GM20431 (cell line): ENCODE measurements around the gene C18orf32.
"Not testable (repeated sequence)": the region's sequence is repeated elsewhere in the genome, so short reads cannot be mapped to it uniquely, and the experiment has no call there.

Experiments used
- in situ Hi-C: fragments of 300-500 bp; cut with MseI, MboI; formaldehyde crosslinking; loops from one replicate; pipeline ENCODE4 v1.15.0; 2020; ENCODE audit warnings: low sequenced_read_pairs; ENCODE audit not compliant: unreplicated experiment

Gene C18orf32

DNA sequence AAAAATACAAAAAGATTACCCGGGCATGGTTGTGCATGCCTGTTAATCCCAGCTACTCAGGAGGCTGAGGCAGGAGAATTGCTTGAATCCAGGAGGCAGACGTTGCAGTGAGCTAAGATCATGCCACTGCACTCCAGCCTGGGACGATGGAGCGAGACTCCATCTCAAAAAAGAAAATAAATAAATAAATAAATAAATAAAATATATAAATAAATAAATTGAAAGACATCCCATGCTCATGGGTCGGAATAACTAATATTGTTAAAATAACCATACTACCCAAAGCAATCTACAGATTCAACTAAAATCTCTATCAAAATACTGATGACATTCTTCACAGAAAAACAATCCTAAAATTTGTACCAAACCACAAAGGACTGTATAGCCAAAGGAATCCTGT lies 19.4 kb upstream of the C18orf32 start:
- in situ Hi-C loops = not testable (repeated sequence)

DNA sequence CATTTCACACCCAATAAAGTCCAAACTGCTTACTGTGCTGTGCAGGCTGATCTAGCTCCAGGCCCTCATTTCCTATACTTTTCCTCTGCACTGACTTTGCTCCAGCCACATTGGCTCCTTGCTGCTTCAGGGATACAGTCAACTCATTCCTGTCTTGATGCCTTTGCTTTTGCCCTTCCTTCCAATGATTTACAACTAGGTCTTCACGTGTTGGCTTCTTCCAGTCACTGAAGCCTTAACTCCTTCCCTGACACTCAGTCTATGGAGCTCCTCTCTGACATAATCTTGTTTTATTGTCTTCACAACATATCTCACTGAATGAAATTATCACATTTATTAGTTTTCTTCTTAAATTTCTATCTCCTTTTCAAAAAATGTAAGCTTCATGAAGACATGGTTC lies 16.9 kb upstream of the C18orf32 start:
- in situ Hi-C loops = no loop called here

DNA sequence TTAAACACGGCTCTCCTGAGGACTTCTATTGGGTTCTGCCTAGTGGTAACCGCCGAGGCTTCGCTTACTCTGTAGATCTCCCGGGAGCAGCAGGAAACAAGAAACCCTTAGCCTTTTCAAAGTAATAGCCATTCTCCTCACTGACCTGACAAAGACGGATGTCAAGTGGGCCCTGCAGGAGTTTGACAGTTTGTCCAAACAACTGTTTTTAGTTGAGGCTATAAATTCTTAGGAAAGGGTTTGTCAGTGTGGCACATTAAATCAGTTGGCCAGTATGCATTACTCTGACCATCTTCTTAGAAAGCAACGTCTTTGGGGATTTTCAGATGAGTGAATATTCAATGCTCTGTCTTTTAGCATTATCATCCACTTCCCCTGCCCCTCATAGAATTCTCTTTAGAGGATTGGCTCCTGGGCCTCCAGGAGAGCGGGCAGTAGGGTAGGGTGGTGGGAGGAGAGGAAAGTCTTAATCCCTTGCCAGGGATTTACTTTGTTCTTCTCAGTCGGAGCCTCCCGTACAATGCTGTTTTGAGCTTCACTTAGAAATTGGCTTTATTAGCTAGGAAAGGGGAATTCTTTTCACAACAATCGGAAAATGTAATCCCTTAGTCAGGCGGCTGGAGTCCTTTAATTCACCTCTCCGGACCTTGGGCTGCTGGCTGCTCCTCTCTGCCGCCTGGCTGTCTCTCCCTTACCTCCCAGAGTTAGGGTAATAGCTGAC lies 13.3 kb upstream of the C18orf32 start:
- in situ Hi-C loops = no loop called here

DNA sequence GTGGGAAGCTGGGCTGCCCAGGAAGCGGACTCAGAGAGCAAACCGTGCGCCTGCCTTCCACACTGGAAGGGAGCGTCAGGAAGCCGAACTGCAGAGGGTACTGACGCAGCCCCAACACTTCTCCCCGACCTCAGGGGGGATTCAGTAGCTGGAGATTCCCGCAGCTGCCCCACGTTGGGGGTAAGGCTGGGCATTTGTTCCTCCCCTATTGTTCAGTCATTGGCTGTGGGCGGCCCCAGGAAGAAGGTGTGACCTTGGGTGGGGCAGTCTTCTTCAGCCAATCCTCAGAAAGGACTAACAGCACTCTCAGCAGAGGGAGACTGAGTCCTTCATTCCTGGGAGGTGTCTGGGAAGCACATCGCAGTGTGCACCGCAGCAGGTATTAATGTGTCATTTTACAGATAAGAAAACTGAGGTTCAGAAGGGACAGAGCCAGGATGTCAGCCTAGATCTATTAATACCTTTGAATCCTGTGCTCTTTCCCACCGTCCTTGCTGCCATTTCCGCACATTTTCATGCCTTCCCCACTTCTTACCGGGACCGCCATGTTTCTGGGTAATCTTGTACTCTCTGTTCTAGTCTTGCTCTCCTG lies 12.1 kb upstream of the C18orf32 start:
- in situ Hi-C loops = no loop called here

DNA sequence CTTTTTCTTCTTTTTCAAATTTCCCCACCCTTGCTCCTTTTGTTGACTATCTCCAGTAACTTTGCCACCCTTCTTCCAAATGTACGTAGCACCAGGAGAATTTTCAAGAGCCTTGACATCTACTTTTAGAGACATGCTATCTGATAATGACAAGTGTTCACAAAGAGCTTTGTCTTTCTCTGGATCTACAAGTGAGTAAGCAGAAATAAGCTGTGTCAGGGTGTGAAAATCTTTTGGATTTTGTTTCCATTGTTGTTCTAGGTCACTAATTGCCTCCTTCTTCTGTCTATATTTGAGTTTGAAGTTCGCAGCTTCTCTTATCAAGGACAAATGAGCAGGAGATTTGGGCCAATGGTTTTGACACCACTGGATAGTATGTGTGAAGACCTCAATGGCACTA lies 8.4 kb upstream of the C18orf32 start:
- in situ Hi-C loops = no loop called here

DNA sequence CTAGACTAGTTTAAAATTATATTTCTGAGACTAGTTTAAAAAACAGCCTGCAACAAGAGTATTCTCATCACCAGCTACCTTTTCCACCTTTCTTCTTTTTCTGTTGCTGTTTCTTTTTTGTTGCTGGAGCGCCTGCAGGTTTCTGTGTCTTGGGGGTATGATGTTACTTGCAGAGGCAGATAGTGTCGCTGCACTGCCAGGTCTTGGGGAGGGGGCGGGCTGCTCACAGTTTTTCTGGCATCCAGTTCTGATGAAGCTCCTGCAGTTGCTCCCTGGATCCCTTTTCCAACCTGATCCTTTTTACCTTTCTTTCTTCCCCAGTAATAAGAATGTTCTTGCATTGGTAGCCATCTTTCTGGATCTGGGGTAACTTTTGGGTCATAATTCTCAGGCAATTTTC lies 8.0 kb upstream of the C18orf32 start:
- in situ Hi-C loops = no loop called here

DNA sequence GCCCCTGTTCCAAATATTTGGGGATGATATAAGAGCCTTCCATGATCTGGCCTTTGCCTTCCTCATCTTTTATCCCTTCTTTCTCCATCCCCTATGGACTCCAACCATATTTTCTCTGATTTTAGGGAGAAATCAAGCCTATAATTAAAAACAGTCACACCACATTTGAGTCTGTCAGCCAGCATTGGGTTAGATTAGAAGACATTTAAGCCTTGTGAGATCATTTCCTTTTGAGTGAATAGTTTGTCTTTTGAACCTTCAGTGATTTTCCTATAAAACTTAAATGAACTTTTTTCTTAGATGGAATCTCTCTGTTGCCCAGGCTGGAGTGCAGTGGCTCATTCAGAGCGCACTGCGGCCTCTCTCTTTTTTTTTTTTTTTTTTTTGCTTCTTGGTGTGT lies 7.6 kb upstream of the C18orf32 start:
- in situ Hi-C loops = no loop called here

DNA sequence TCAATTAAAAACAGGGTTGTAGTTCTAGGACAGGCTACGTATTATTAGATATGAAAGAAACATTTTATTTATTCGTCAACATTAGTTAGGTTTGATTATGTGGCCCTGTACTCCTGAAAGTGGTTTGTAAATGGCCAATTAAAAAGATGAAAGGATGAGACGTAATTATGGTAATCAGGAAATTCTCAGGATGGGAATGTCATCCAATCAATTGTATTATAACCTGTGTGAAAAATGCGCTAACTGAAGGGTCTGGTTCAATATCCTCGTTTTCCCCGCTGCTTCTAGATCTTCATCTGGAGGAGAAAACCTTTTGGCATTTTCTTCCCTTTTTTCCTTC lies 5.6 kb upstream of the C18orf32 start:
- in situ Hi-C loops = no loop called here

DNA sequence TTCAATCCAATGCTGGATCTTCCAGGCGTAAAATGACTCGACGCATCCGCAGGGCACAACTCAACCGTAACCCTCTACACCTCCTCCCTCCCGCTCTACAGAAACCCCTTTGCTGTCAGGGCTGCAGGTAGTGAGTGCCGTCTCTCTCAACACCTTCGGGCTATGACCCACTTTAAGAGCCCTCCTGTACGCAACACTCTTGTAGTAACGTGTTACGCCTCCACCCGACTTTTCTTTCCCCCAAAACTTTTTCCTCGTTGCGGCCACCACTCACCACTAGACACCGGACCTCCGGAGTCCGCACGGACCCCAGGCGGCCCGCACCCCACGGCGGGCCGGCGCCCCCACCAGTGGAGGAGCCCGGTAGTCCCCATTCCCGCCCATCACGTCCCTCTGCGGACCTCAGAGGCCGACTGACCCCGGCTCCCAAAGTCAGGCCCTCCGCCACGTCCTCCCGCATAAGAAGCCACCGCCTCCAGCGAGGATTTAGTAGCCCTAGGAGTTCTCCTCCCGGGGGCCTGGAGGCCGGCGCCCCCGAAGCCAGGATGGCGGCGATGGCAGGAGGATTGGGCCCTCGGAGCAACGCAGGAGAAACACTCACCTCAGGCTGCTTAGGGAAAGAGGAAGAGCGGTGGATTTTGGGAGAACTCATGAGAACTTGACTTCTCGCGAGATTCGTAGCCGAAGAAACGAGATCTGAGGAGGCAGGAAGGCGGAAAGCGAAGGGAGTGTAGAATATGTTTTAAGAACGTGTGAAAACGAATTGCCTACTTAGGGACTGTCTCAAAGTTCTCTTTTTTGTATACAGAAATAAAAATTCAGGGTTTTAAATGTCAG lies 5.0 kb upstream of the C18orf32 start, which contains the start of gene RPL17:
TSS of gene RPL17 (minus strand) at position 609 of the 837 bp plus-strand sequence.
- in situ Hi-C loops = no loop called here

DNA sequence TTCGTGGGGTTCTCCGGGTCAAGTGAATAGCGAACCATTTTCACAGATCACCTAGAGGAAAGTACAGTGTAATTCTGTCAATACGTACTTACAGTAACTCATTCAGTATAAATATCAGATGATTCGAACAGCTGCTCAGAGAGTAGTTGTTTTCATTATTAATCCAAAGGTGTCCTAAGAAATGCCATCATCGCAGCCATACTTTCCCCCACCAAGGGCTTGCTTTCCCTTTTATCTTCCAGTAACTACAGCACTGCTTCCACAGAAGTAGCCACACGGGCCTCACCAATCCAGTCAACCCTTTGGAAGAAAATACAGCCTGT lies 4.5 kb upstream of the C18orf32 start:
- in situ Hi-C loops = no loop called here

DNA sequence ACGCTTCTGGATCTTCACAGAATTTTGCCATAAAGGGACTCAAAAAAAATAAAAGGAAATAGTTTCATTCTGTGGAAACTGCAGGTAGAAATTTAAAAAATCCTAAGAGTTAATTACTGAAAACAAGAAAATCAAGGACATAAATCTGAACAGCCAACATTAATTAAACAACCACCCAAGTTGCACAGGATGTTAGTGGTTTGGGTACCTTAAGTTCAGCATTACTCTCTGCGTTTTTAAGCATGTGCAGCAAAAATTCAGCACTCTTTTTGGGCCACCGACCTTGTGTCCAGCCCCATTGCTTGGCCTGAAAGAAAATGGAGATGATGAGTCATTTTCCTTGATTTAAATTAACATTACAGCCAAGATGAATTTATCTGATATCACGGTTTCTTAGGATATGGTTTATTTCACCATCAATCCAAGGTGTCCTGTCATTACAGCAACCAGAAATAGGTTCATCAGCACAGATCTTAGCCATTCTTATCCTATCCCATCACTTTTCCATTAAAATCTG lies 3.3 kb upstream of the C18orf32 start:
- in situ Hi-C loops = no loop called here

DNA sequence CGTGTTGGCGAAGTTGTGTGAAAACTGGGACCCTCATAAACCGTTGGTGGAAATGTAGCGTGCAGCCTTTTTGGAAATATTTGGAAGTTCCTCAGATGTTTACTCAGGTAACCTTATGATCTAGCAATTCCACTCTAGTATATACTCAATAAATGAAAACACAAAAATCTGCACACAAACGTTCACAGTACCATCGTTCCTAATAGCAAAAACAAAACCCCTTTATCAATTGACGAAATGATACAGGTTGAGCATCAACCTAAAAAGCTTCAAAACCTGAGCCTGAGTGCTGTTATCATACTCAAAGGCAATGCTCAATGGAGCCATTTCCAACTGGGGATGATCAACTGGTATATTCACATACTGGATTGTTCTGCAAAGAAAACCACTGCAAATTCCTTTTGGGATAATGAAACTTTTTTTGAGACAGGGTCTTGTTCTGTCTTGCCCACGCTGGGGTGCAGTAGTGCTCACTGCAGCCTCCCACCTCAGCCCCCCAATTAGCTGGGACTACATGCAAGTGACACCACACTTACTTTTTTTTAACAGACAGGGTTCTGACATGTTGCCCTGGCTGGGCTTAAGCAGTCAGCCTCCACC lies 777 bp upstream of the C18orf32 start:
- in situ Hi-C loops = no loop called here

DNA sequence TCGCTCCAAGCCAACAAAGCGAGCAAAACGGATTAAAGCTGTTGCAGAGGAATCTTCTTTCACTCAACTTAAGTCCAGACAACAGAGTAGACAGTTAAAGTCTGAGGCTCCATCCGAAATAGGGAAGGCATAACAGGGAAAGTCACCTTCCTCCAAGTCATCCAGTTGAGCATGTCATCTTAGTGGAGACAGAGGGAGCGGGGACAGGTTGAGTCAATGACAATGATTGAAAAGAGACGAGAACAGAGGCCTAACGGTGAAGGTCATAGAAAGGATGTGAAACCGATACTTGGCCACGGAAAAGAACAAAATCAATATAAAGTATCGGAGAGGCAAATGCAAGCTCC lies 455 bp downstream of the C18orf32 start:
- in situ Hi-C loops = no loop called here

DNA sequence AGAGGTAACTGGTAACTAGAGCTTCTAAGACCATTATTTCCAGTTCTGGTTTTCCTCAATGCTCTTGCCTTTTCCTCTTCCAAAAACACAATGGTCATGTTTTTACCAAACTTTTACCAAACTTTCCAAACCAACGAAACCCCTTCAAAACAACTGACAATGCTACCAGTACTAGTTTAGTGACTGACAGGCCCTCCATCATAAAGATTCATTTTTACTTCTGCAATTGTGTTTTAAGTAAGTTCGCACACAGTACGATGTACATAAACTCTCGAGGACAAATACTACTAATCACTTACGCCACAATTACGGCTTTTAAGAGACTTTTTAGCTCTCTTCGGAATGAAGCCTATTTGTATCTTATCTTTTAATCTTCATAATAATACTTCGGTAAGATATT lies 900 bp downstream of the C18orf32 start:
- in situ Hi-C loops = no loop called here

DNA sequence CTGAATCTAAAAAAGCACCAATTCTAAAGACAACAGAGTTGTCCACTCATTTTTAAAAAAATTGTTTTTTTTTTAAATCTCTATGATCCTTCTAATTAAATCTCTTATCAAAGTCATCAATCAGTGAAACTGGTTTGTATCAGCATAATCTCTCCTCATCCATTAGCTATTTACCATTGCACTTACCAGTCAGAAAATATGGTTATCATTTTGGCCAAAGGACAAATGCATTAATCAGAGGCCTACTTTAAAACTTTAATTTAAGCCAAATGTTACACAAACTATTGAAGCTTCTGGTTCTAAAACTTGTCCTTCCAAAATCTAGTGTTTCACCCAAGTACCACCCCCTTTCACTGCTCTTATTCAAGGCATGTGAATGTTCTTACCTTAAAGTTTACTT lies 3.8 kb downstream of the C18orf32 start:
- in situ Hi-C loops = no loop called here

DNA sequence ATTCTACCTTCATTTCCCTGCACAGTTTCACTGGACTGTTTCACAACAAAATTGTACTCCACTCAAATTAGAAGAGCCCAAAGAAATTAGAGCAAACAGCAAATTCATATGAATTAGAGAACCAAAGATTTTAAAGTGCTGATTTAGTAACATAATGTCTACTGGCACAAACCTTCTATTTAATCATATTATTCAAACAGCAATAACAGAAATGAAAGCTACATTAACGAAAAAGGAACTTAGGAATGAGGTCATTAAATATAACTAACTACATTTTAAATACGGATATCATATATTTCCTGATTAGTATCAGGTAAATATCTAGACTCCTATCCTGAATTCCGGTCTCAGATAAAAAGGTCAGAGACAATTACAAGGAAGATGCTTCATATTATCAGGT lies 5.1 kb downstream of the C18orf32 start:
- in situ Hi-C loops = no loop called here

DNA sequence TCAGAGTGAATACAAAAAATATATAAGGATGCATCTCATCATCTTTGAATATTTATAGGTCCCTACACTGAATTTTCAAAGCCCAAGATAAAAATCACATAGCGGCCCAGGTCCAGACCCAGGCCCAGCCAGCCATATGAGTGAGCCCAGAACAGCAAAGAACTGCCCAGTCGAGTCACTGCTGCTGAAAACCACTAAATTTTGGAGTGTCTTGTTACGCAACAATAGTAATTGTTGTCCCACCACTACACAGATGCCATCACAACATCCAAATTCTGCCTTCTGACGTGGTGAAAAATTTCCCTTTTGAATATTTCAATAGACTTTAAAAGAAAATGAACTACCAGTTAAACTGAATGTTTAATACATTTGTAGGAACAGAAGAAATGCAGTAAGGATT lies 5.7 kb downstream of the C18orf32 start:
- in situ Hi-C loops = no loop called here

DNA sequence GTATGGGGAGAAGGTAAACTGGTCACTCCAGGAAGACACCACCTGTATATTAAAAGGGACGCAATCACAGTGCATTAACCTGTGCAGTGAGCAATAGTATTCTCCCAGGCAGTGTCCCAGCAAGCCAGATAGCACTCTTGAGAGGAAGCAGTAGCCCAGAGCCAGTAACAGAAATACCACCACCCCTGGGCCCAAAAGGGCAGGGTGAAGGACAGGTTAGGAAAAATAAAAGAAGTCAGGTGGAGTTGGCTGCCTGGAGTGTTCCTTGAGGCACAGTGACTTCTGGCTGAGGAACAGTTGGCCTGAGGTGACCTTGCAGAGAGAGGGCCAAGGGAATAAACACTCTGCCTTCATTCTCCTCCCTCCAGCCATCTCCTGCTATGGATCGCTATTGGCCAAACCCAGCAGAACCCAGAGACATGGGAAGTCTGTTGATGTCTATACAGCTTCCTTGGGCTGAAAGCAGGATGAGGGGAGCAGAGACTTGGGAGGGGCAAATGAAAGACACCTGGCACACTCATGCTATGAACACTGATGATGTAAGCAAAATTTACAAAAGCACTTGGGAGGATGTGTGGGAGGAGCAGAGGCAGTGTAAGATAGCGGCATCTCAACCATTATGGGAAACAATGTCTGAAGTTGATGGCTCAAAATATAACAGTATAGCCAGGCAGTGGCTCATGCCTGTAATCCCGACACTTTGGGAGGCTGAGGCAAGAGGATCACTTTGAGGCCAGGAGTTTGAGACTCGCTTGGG lies 7.5 kb downstream of the C18orf32 start:
- in situ Hi-C loops = no loop called here

DNA sequence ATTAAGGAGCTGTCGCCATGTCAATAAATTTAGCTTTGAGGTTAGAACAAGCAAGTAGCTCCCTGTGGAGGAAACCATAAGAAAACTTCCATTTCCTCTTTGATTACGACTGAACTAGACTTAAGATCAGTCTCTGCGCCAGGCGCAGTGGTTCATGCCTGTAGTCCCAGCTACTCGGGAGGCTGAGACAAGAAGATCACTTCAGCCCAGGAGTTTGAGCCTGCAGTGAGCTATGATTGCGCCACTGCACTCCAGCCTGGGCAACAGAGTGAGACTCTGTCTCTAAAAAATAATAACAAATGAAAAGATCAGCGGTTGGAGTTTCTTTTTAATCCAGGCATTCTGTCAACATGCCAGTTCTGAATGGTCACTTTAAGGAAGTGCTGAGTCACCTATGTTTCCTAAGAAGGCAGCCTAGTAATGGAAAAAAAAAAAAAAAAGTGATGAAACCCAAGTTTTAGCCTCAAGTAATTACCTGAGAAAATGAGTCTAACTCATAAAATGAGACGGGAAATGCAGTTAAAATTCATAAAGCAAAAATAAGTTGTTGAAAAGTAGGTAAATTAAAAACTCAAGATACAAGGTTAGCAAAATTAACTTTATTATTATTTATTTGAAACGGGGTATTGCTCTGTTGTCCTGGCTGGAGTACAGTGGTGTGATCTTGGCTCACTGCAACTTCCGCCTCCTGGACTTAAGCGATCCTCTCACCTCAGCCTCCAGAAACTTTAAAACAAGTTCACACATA lies 10.2 kb downstream of the C18orf32 start:
- in situ Hi-C loops = no loop called here

DNA sequence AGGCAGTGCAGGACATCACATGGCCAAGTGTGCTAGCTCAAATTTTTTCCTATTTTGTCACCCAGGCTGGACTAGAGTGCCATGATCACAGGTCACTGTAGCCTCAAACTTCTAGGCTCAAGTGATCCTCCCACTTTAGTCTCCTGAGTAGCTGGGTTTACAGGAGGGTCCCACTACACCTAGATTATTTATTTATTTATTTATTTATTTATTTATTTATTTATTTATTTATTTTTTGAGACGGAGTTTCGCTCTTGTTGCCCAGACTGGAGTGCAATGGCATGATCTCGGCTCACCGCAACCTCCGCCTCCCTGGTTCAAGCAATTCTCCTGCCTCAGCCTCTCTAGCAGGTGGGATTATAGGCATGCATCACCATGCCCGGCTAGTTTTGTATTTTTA lies 12.1 kb downstream of the C18orf32 start:
- in situ Hi-C loops = not testable (repeated sequence)
